OCI-LY3 (cell line): ENCODE measurements around the gene VPS13C.

Experiments
- H2AFZ ChIP-seq: fragments of 200-600, 300-600 bp; shearing (Covaris generic); 2 replicates; pipeline ENCODE4 v1.6.0; 2014; ENCODE audit warnings: antibody characterized with exemption, low read depth, low read length
- H3K27ac ChIP-seq: fragments of 200-600, 300-600 bp; sonication (generic); 2 replicates; pipeline ENCODE4 v1.5.1; 2014; ENCODE audit warnings: mild to moderate bottlenecking, low read length, moderate library complexity, mixed read lengths
- H3K27me3 ChIP-seq: fragments of 200-600, 300-600 bp; sonication (generic); 2 replicates; pipeline ENCODE4 v1.6.1; 2014; ENCODE audit warnings: low read depth, low read length, mixed read lengths
- H3K36me3 ChIP-seq: fragments of 200-600, 300-600 bp; sonication (generic); replicated peaks from 2 replicates; pipeline ENCODE3; 2014; ENCODE audit warnings: low read depth, low read length, mixed read lengths
- H3K4me1 ChIP-seq: fragments of 300-600, 200-600 bp; sonication (generic); 2 replicates; pipeline ENCODE4 v1.6.1; 2014; ENCODE audit warnings: low read length, mixed read lengths
- H3K4me2 ChIP-seq: fragments of 200-600, 300-600 bp; sonication (generic); 2 replicates; pipeline ENCODE4 v1.6.1; 2014; ENCODE audit warnings: low read length, mixed read lengths
- H3K4me3 ChIP-seq: fragments of 300-600, 200-600 bp; sonication (generic); 2 replicates; pipeline ENCODE4 v1.5.1; 2014; ENCODE audit warnings: antibody characterized with exemption, mild to moderate bottlenecking, low read length, moderate library complexity
- H3K79me2 ChIP-seq: fragments of 300-600, 200-600 bp; shearing (Covaris generic); 2 replicates; pipeline ENCODE4 v1.6.1; 2014; ENCODE audit warnings: mild to moderate bottlenecking, low read length, mixed read lengths
- H3K9ac ChIP-seq: fragments of 300-600, 200-600 bp; shearing (Covaris generic); 2 replicates; pipeline ENCODE4 v1.6.0; 2014; ENCODE audit warnings: mild to moderate bottlenecking, low read length, moderate library complexity
- H3K9me3 ChIP-seq: fragments of 200-600, 300-600 bp; shearing (Covaris generic); 2 replicates; pipeline ENCODE4 v1.6.1; 2014; ENCODE audit warnings: low read length, mixed read lengths; ENCODE audit not compliant: insufficient read depth
- H4K20me1 ChIP-seq: fragments of 200-600, 300-600 bp; sonication (generic); 2 replicates; pipeline ENCODE4 v1.6.1; 2016; ENCODE audit warnings: low read length, mixed read lengths; ENCODE audit not compliant: insufficient read depth
- CTCF ChIP-seq: fragments of 200-600, 300-600 bp; sonication (generic); IDR thresholded peaks from 2 replicates; pipeline ENCODE4 v1.5.1; 2014; ENCODE audit warnings: antibody characterized with exemption, low read length, low read depth
- EZH2phosphoT487 ChIP-seq: fragments of 200-600 bp; shearing (Covaris generic); IDR thresholded peaks from 2 replicates; pipeline ENCODE4 v1.6.1; 2018; ENCODE audit warnings: antibody characterized with exemption, mixed run types, low read depth

VPS13C gene

GRCh38 chr15:61929452-61929851 lies 130.8 kb downstream of the VPS13C start:
- H2AFZ ChIP-seq: no peak overlapping the region
- no peak overlapping the region for H3K4me3 ChIP-seq
- H3K4me1 ChIP-seq: no peaks in the 10 kb centered on the region
- H3K9ac ChIP-seq: no peak overlapping the region
- no peaks in the 10 kb centered on the region for H3K79me2 ChIP-seq
- TF ChIP-seq EZH2phosphoT487: no peak
- TF ChIP-seq CTCF: no peak
- peaks cover 34% of the 10 kb centered on the region for H3K36me3 ChIP-seq
- no peak overlapping the region for H3K4me2 ChIP-seq
- H3K27me3 ChIP-seq: no peaks in the 10 kb centered on the region
- H3K27ac ChIP-seq: no peak overlapping the region
- no peaks in the 10 kb centered on the region for H3K9me3 ChIP-seq
- H4K20me1 ChIP-seq: no peaks in the 10 kb centered on the region

- Histone ChIP-seq H3K9ac (no peak overlapping the region), H3K27ac (no peak overlapping the region), H2AFZ (no peak overlapping the region), H3K9me3 (no peaks in the 10 kb centered on the region), H3K79me2 (no peaks in the 10 kb centered on the region), H4K20me1 (no peaks in the 10 kb centered on the region), H3K36me3 (peaks cover 26% of the 10 kb centered on the region), H3K4me2 (no peak overlapping the region), H3K4me1 (no peaks in the 10 kb centered on the region), H3K4me3 (no peak overlapping the region), H3K27me3 (no peaks in the 10 kb centered on the region)
- no peak for TF ChIP-seq CTCF
- no peak for TF ChIP-seq EZH2phosphoT487
Measured at GRCh38 chr15:61923173-61923572, 137.1 kb downstream of the VPS13C start.

DNA sequence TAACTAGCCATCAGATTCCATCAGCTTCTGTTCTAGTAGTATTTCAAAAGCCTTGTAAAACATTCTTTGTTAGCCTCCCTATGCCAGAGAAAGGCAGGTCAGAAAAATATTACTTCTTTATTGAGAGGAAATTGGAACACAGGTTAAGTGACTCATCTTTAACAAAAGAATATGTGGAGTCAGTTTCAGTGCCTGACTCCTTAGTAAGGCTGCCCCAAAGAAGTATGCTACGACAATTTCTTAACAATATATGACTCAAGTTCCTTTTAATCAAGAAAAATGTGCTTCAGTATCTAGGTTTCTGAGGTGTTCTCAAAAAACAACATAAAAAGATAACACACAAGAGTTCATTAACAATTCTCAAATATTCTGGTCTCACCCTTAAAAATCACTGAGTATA lies 139.2 kb downstream of the VPS13C start:
- H3K9me3 ChIP-seq: no peaks in the 10 kb centered on the region
- TF ChIP-seq EZH2phosphoT487: no peak
- TF ChIP-seq CTCF: no peak
- no peak overlapping the region for H2AFZ ChIP-seq
- H3K27ac ChIP-seq: no peak overlapping the region
- no peaks in the 10 kb centered on the region for H3K27me3 ChIP-seq
- no peaks in the 10 kb centered on the region for H3K4me1 ChIP-seq
- H3K36me3 ChIP-seq: peaks cover 32% of the 10 kb centered on the region
- H3K79me2 ChIP-seq: no peaks in the 10 kb centered on the region
- no peak overlapping the region for H3K9ac ChIP-seq
- no peak overlapping the region for H3K4me3 ChIP-seq
- H4K20me1 ChIP-seq: no peaks in the 10 kb centered on the region
- H3K4me2 ChIP-seq: no peak overlapping the region

GRCh38 chr15:61917457-61917856 lies 142.8 kb downstream of the VPS13C start:
- no peak overlapping the region for H2AFZ ChIP-seq
- no peak overlapping the region for H3K9ac ChIP-seq
- no peaks in the 10 kb centered on the region for H4K20me1 ChIP-seq
- H3K79me2 ChIP-seq: no peaks in the 10 kb centered on the region
- no peak overlapping the region for H3K4me2 ChIP-seq
- H3K36me3 ChIP-seq: peaks cover 56% of the 10 kb centered on the region
- H3K27ac ChIP-seq: no peak overlapping the region
- H3K9me3 ChIP-seq: no peaks in the 10 kb centered on the region
- no peaks in the 10 kb centered on the region for H3K27me3 ChIP-seq
- no peak overlapping the region for H3K4me3 ChIP-seq
- no peaks in the 10 kb centered on the region for H3K4me1 ChIP-seq
- TF ChIP-seq EZH2phosphoT487: no peak
- TF ChIP-seq CTCF: no peak
